Central memory CD8-positive, alpha-beta T cell (primary cell): Measurements from ENCODE around the gene WNT3A.

Experiments
- ATAC-seq: fragments of 150-1000 bp; cut with Tn5 transposase; replicated peaks from 2 replicates; pipeline ENCODE4 v1.10.0; 2022; ENCODE audit warnings: mild to moderate bottlenecking, moderate FRiP score, moderate number of reproducible peaks; ENCODE audit not compliant: poor library complexity, severe bottlenecking; ENCODE audit errors: extremely low read depth
- DNase-seq, 2 donors: peaks; one replicate each; pipeline ENCODE4 v3.0.0; 2021; ENCODE audit warnings: low spot score in 2 of 2
- H3K27ac Mint-ChIP-seq: one replicate; pipeline ENCODE4 v1.8.0; 2022; ENCODE audit warnings: low read depth, mild to moderate bottlenecking, moderate library complexity, mixed read lengths
- H3K27me3 Mint-ChIP-seq: one replicate; pipeline ENCODE4 v1.8.0; 2022; ENCODE audit warnings: mixed read lengths
- H3K36me3 Mint-ChIP-seq: one replicate; pipeline ENCODE4 v1.8.0; 2022; ENCODE audit warnings: mild to moderate bottlenecking, moderate library complexity, mixed read lengths; ENCODE audit not compliant: insufficient read depth
- H3K4me1 Mint-ChIP-seq: one replicate; pipeline ENCODE4 v1.8.0; 2022; ENCODE audit warnings: mixed read lengths
- H3K4me3 Mint-ChIP-seq: one replicate; pipeline ENCODE4 v1.8.0; 2022; ENCODE audit warnings: mild to moderate bottlenecking, moderate library complexity, mixed read lengths
- H3K9me3 Mint-ChIP-seq: one replicate; pipeline ENCODE4 v1.8.0; 2022; ENCODE audit warnings: mixed read lengths

WNT3A gene

GRCh38 chr1:228062085-228062791 is 55.4 kb downstream of the WNT3A start:
- no peak overlapping the region for H3K27ac Mint-ChIP-seq
- ATAC-seq (no peak), DNase-seq (no peak)
- H3K27me3 Mint-ChIP-seq: peaks cover 44% of the 10 kb centered on the region
- H3K9me3 Mint-ChIP-seq: no peaks in the 10 kb centered on the region
- H3K4me3 Mint-ChIP-seq: no peak overlapping the region
- peaks cover 11% of the 10 kb centered on the region for H3K4me1 Mint-ChIP-seq
- no peaks in the 10 kb centered on the region for H3K36me3 Mint-ChIP-seq

GRCh38 chr1:228062812-228063211 is 56.0 kb downstream of the WNT3A start:
- H3K27me3 Mint-ChIP-seq: peaks cover 46% of the 10 kb centered on the region
- H3K36me3 Mint-ChIP-seq: no peaks in the 10 kb centered on the region
- H3K9me3 Mint-ChIP-seq: no peaks in the 10 kb centered on the region
- H3K27ac Mint-ChIP-seq: no peak overlapping the region
- no peak for ATAC-seq
- DNase-seq: no peak
- H3K4me1 Mint-ChIP-seq: peaks cover 11% of the 10 kb centered on the region
- H3K4me3 Mint-ChIP-seq: no peak overlapping the region

GRCh38 chr1:228063251-228064191 is 56.7 kb downstream of the WNT3A start:
- H3K4me1 Mint-ChIP-seq: peaks cover 11% of the 10 kb centered on the region
- no peak for DNase-seq
- H3K9me3 Mint-ChIP-seq: no peaks in the 10 kb centered on the region
- H3K36me3 Mint-ChIP-seq: no peaks in the 10 kb centered on the region
- H3K27me3 Mint-ChIP-seq: peaks cover 46% of the 10 kb centered on the region
- H3K27ac Mint-ChIP-seq: no peak overlapping the region
- no peak for ATAC-seq
- no peak overlapping the region for H3K4me3 Mint-ChIP-seq

GRCh38 chr1:228064296-228064695 is 57.5 kb downstream of the WNT3A start:
- Mint-ChIP-seq H3K4me3 (no peak overlapping the region), H3K4me1 (peaks cover 11% of the 10 kb centered on the region), H3K27ac (no peak overlapping the region), H3K9me3 (no peaks in the 10 kb centered on the region), H3K36me3 (no peaks in the 10 kb centered on the region), H3K27me3 (peaks cover 46% of the 10 kb centered on the region)
- ATAC-seq (no peak), DNase-seq (no peak)

GRCh38 chr1:228064741-228065542 is 58.1 kb downstream of the WNT3A start:
- ATAC-seq: no peak
- Mint-ChIP-seq H3K36me3 (no peaks in the 10 kb centered on the region), H3K27ac (no peak overlapping the region), H3K4me1 (peaks cover 11% of the 10 kb centered on the region), H3K4me3 (no peak overlapping the region), H3K27me3 (peaks cover 46% of the 10 kb centered on the region), H3K9me3 (no peaks in the 10 kb centered on the region)
- DNase-seq: no peak

- Mint-ChIP-seq H3K27ac (no peak overlapping the region), H3K9me3 (no peaks in the 10 kb centered on the region), H3K27me3 (peaks cover 43% of the 10 kb centered on the region), H3K4me1 (peaks cover 7% of the 10 kb centered on the region), H3K36me3 (no peaks in the 10 kb centered on the region), H3K4me3 (no peak overlapping the region)
- no peak for ATAC-seq
- DNase-seq: no peak
These were observed 58.9 kb downstream of the WNT3A start for GRCh38 chr1:228065543-228066347.

- Mint-ChIP-seq H3K9me3 (no peaks in the 10 kb centered on the region), H3K4me3 (no peak overlapping the region), H3K36me3 (peaks cover 1% of the 10 kb centered on the region), H3K4me1 (peaks cover under 1% of the 10 kb centered on the region), H3K27ac (no peak overlapping the region), H3K27me3 (peaks cover 36% of the 10 kb centered on the region)
- ATAC-seq (no peak), DNase-seq (no peak)
These were observed 59.6 kb downstream of the WNT3A start for GRCh38 chr1:228066416-228066815.

GRCh38 chr1:228066891-228067654 is 60.3 kb downstream of the WNT3A start:
- no peak overlapping the region for H3K4me3 Mint-ChIP-seq
- ATAC-seq (no peak), DNase-seq (no peak)
- no peak overlapping the region for H3K27ac Mint-ChIP-seq
- no peaks in the 10 kb centered on the region for H3K9me3 Mint-ChIP-seq
- H3K4me1 Mint-ChIP-seq: no peaks in the 10 kb centered on the region
- H3K27me3 Mint-ChIP-seq: peaks cover 34% of the 10 kb centered on the region
- H3K36me3 Mint-ChIP-seq: peaks cover 1% of the 10 kb centered on the region

- no peak for DNase-seq
- peaks cover 1% of the 10 kb centered on the region for H3K36me3 Mint-ChIP-seq
- no peak for ATAC-seq
- peaks cover 24% of the 10 kb centered on the region for H3K27me3 Mint-ChIP-seq
- H3K4me3 Mint-ChIP-seq: no peak overlapping the region
- H3K27ac Mint-ChIP-seq: no peak overlapping the region
- no peaks in the 10 kb centered on the region for H3K9me3 Mint-ChIP-seq
- H3K4me1 Mint-ChIP-seq: no peaks in the 10 kb centered on the region
These were observed 61.6 kb downstream of the WNT3A start for GRCh38 chr1:228068359-228068758.

- H3K4me1 Mint-ChIP-seq: no peaks in the 10 kb centered on the region
- H3K4me3 Mint-ChIP-seq: no peak overlapping the region
- H3K27me3 Mint-ChIP-seq: peaks cover 22% of the 10 kb centered on the region
- no peak overlapping the region for H3K27ac Mint-ChIP-seq
- ATAC-seq: no peak
- H3K9me3 Mint-ChIP-seq: no peaks in the 10 kb centered on the region
- no peak for DNase-seq
- H3K36me3 Mint-ChIP-seq: peaks cover 1% of the 10 kb centered on the region
These were observed 63.4 kb downstream of the WNT3A start for GRCh38 chr1:228070173-228070572.

- ATAC-seq (no peak), DNase-seq (no peak)
- Mint-ChIP-seq H3K27ac (no peak overlapping the region), H3K36me3 (peaks cover 1% of the 10 kb centered on the region), H3K4me1 (peaks cover 2% of the 10 kb centered on the region), H3K9me3 (no peaks in the 10 kb centered on the region), H3K27me3 (peaks cover 16% of the 10 kb centered on the region), H3K4me3 (no peak overlapping the region)
These were observed 64.1 kb downstream of the WNT3A start for GRCh38 chr1:228070851-228071250.
